Femur (tissue), 1 donor: ENCODE measurements around the gene GPR89A.

Experiments used
- DNase-seq: peaks from one replicate; pipeline ENCODE4 v3.0.0-alpha.2; 2017

Gene GPR89A

DNA sequence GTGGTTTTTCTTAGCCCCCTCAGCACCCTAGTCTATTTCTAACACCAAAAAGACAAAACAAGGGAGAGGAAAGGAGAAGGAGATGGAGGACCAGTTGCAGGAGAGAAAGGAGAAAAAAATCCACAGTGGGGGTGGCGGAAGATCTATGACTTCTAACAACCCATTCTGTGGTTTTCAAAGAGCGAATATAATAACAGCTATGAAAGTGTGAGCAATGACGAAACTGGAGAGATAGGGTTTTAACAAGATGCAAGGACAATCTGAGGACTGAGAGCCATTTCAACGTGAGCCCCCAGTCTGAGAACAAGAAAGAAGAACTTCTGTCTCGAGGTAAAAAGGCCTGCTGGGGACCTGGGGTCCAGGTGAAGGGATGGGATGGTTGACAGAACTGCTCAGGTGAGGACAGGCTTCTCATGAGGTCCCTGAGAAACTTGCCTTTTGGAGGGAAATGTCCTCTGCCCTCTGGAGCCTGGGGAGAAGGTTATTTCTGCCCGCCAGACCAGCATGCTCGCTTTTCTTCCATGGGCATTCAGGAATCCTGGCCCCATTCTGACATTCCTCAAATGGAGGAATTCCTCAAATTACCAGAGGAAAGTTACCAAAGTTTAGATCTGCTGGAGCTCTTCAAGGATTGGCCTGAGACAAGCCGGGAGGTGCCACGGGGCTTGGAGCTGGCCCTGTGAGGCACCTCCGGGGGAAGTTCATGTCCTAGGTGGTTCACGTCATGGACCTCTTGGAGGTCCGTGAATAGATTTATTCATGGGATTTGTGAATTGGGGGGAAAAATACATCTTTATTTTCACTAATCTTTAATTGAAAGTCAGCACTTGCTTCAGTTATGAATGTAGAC lies 111.7 kb downstream of the GPR89A start, which contains the start of gene CD160:
Gene CD160, plus strand, starts transcription at position 270 of the 850 bp plus-strand sequence. CDS start 8,829 bp downstream, outside the sequence.
- DNase-seq: no peak
